Karpas-422 (cell line): ENCODE measurements around the gene OR1E1. TPM values are rescaled to one million over a fixed set of nuclear protein-coding genes. Genes with fewer than 3 reads are reported as not detected.
"Not testable (repeated sequence)": the region's sequence is repeated elsewhere in the genome, so short reads cannot be mapped to it uniquely, and the experiment has no call there.

Source experiments
- DNase-seq: peaks from one replicate; pipeline ENCODE4 v3.0.0-alpha.2; 2015
- H2AFZ ChIP-seq: fragments of 200-600 bp; sonication (generic); 2 replicates; pipeline ENCODE4 v1.6.1; 2014; ENCODE audit warnings: antibody characterized with exemption, low read length, mixed read lengths
- H3K27ac ChIP-seq: fragments of 200-600 bp; sonication (generic); 2 replicates; pipeline ENCODE4 v1.5.1; 2014; ENCODE audit warnings: mild to moderate bottlenecking, low read length, moderate library complexity
- H3K27me3 ChIP-seq: fragments of 200-600 bp; sonication (generic); 2 replicates; pipeline ENCODE4 v1.6.1; 2014; ENCODE audit warnings: low read length, mixed read lengths
- H3K36me3 ChIP-seq: fragments of 200-600 bp; sonication (generic); 2 replicates; pipeline ENCODE4 v1.6.1; 2014; ENCODE audit warnings: low read length, mixed read lengths; ENCODE audit not compliant: insufficient read depth
- H3K4me1 ChIP-seq: fragments of 200-600 bp; sonication (generic); 2 replicates; pipeline ENCODE4 v1.6.1; 2014; ENCODE audit warnings: mild to moderate bottlenecking, low read length, mixed read lengths
- H3K4me2 ChIP-seq: fragments of 200-600 bp; sonication (generic); 2 replicates; pipeline ENCODE4 v1.6.1; 2014; ENCODE audit warnings: low read length, low read depth, mild to moderate bottlenecking; ENCODE audit not compliant: poor library complexity, severe bottlenecking
- H3K4me3 ChIP-seq: fragments of 200-600 bp; sonication (generic); 2 replicates; pipeline ENCODE4 v1.5.1; 2014; ENCODE audit warnings: mild to moderate bottlenecking, antibody characterized with exemption, low read length, mixed read lengths
- H3K79me2 ChIP-seq: fragments of 200-600 bp; sonication (generic); 2 replicates; pipeline ENCODE4 v1.6.1; 2014; ENCODE audit warnings: mild to moderate bottlenecking, low read length, mixed read lengths
- H3K9ac ChIP-seq: fragments of 200-600 bp; sonication (generic); 2 replicates; pipeline ENCODE4 v1.6.0; 2014; ENCODE audit warnings: low read length
- H3K9me2 ChIP-seq: fragments of 200-600 bp; sonication (generic), shearing (Covaris generic); replicated peaks from 2 replicates; pipeline ENCODE4 v1.6.0; 2014; ENCODE audit warnings: mild to moderate bottlenecking, low read length, moderate library complexity; ENCODE audit not compliant: insufficient read depth
- H3K9me3 ChIP-seq: fragments of 300-700, 200-600 bp; sonication (generic); 2 replicates; pipeline ENCODE4 v1.6.1; 2014; ENCODE audit warnings: low read length, mixed read lengths
- H4K20me1 ChIP-seq: fragments of 200-600 bp; sonication (generic); 2 replicates; pipeline ENCODE4 v1.6.1; 2014; ENCODE audit warnings: mild to moderate bottlenecking, antibody characterized with exemption, low read length, low read depth; ENCODE audit not compliant: insufficient read depth
- small RNA-seq: library from RNA; depleted of rRNA; stranded (forward); fragments of <200 nt; gene quantifications from one replicate; pipeline ENCODE3, GENCODE V24; 2014
- total RNA-seq: library from RNA; depleted of rRNA; stranded (reverse); fragments of >200 nt; shearing (Covaris generic); gene quantifications from 2 replicates; pipeline ENCODE4 v1.2.3, GENCODE V29; 2014; ENCODE audit warnings: low replicate concordance; rRNA removed

OR1E1 gene
- total RNA-seq, 1 experiment from 2014 or later, result not detected

GRCh38 chr17:3378321-3378720 lies 19.9 kb downstream of the OR1E1 start:
- H3K79me2 ChIP-seq, result no peaks in the 10 kb centered on the region

GRCh38 chr17:3371167-3371566 lies 27.0 kb downstream of the OR1E1 start:
- H3K4me3 ChIP-seq, H3K4me2 ChIP-seq: not testable (repeated sequence)

More at GRCh38 chr17:3378321-3378720, 19.9 kb downstream of the OR1E1 start:
- H4K20me1 ChIP-seq, result no peaks in the 10 kb centered on the region
- H3K4me3 ChIP-seq, result no peak overlapping the region
- H3K9me3 ChIP-seq, result no peaks in the 10 kb centered on the region; the same call in 1 of the 2 replicates
- H3K27ac ChIP-seq, result no peak overlapping the region
- H3K9ac ChIP-seq, result no peak overlapping the region
- no peaks in the 10 kb centered on the region for H3K36me3 ChIP-seq
- no peaks in the 10 kb centered on the region for H3K4me1 ChIP-seq
- H3K27me3 ChIP-seq, result no peaks in the 10 kb centered on the region
- H3K4me2 ChIP-seq, result no peak overlapping the region
- H3K9me2 ChIP-seq, result no peaks in the 10 kb centered on the region
- no peak overlapping the region for H2AFZ ChIP-seq
- DNase-seq, result no peak

More at GRCh38 chr17:3371167-3371566, 27.0 kb downstream of the OR1E1 start:
- H3K4me1 ChIP-seq, H3K27me3 ChIP-seq, H3K9me3 ChIP-seq, H2AFZ ChIP-seq, H3K9me2 ChIP-seq, H4K20me1 ChIP-seq, H3K27ac ChIP-seq, H3K36me3 ChIP-seq, H3K9ac ChIP-seq, DNase-seq, H3K79me2 ChIP-seq: not testable (repeated sequence)

Small RNAs within 50 kb of the gene (small RNA-seq; reads per million reads assigned to genes)
- gene OR1AC1P, result not detected

Other genes with a start within 250 kb of the OR1E1 start
- gene OR1A2, start 200.9 kb downstream of the OR1E1 start, total RNA-seq, result not detected in 2 replicates
- not detected in 2 replicates for gene OR1A1, start 190.7 kb downstream of the OR1E1 start, total RNA-seq
- gene OR3A1, start 100.0 kb downstream of the OR1E1 start, total RNA-seq, result not detected in 2 replicates
- not detected in 2 replicates for gene OR3A2, start 12.1 kb downstream of the OR1E1 start, total RNA-seq
- not detected in 2 replicates for gene OR3A3, start 13.0 kb upstream of the OR1E1 start, total RNA-seq
- gene OR1E2, start 35.4 kb upstream of the OR1E1 start, total RNA-seq, result not detected in 2 replicates
- gene SPATA22, start 73.4 kb upstream of the OR1E1 start, total RNA-seq, result not detected in 2 replicates
- not detected in 2 replicates for gene ASPA, start 77.6 kb upstream of the OR1E1 start, total RNA-seq
- 0.87 and 1.4 TPM in 2 replicates for gene TRPV3, start 159.4 kb upstream of the OR1E1 start, total RNA-seq
- gene TRPV1, start 211.0 kb upstream of the OR1E1 start, total RNA-seq, result 3.3 and 4.3 TPM in 2 replicates
- 5.4 and 11.6 TPM in 2 replicates for gene SHPK, start 237.8 kb upstream of the OR1E1 start, total RNA-seq
- 21.1 and 27.3 TPM in 2 replicates for gene CTNS, start 238.3 kb upstream of the OR1E1 start, total RNA-seq